ENCODE measurements around the gene POPDC2. TPM values are rescaled to one million over a fixed set of nuclear protein-coding genes. Genes with fewer than 3 reads are reported as not detected.

The POPDC2 gene
- total RNA-seq, 1 experiment from 2014 or later = 0.48 TPM

DNA sequence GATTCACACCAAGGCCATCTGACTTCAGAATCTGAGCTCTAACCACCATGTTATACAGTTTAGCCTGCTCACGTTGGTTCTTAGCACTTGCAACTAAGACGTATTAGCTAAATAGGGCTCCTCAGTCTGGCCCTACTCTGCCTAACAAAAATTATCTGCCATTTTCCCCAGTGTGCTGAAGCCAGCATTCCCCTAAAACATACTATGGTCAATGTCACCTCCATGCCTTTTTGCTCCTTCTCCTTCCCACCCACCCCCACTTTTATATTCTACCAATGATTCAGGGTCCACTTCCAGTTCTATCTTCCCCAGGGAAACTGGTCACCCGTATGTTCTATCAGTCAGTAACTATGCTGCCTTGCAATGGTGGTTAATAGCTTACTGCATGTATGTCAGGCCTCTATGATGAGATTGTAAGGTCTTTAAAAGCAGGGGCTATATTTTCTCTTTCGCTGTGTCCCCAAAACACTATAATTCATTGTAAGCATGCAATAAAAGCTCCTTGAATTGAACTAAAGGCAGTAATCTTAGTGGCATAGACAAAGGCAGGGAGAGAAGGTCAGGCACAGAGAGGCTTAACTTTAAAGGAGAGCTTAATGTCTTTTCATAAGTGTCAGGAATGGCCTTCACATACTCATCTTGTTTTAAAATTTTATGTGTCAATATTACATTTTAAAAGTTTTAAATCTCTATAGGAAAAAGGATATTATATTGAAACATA lies 23.3 kb downstream of the POPDC2 start:
- Mint-ChIP-seq H3K9me3 (0 out of 2 replicates have a peak, but pooled peaks cover 3% of the 10 kb centered on the region), H3K27ac (no peak overlapping the region), H3K36me3 (no peaks in the 10 kb centered on the region), H3K4me3 (no peak overlapping the region), H3K4me1 (no peaks in the 10 kb centered on the region), H3K27me3 (ENCODE audit: low read depth) (no peaks in the 10 kb centered on the region)
- ChIA-PET CTCF (interaction anchor here (0.6 to 2.0 kb wide), 4 partner anchors 10 to 77 kb away, joined by 3 to 5 read pairs (median 3); no protein-coding TSS in a partner anchor), POLR2A (no interaction called here)
- TF ChIP-seq TEAD4 (CRISPR knock-in tag; IDR thresholded peaks at IDR 0.05) = no peak
- TF ChIP-seq FOXP1 (CRISPR knock-in tag; IDR thresholded peaks at IDR 0.05; ENCODE audit: borderline replicate concordance) = no peak
- TF ChIP-seq CBFB (CRISPR knock-in tag; IDR thresholded peaks at IDR 0.05; ENCODE audit: low read depth) = no peak
- no peak for TF ChIP-seq FOXK1 (CRISPR knock-in tag; IDR thresholded peaks at IDR 0.05)
- TF ChIP-seq RELA (CRISPR knock-in tag; IDR thresholded peaks at IDR 0.05; ENCODE audit: borderline replicate concordance) = no peak
- no peak for TF ChIP-seq ZNF423 (CRISPR knock-in tag; IDR thresholded peaks at IDR 0.05)
- no peak for TF ChIP-seq NFATC4 (CRISPR knock-in tag; IDR thresholded peaks at IDR 0.05)
- TF ChIP-seq SP1 (CRISPR knock-in tag; conservative IDR thresholded peaks at IDR 0.05) = no peak
- TF ChIP-seq PRRX2 (CRISPR knock-in tag; IDR thresholded peaks at IDR 0.05) = no peak
- TF ChIP-seq ZBTB21 (CRISPR knock-in tag; IDR thresholded peaks at IDR 0.05; ENCODE audit: borderline replicate concordance) = no peak
- no peak for TF ChIP-seq KAT7 (CRISPR knock-in tag; IDR thresholded peaks at IDR 0.05; ENCODE audit: borderline replicate concordance)
- TF ChIP-seq TCF7 (CRISPR knock-in tag; IDR thresholded peaks at IDR 0.05; ENCODE audit: low read depth) = no peak
- no peak for TF ChIP-seq IRF1 (CRISPR knock-in tag; IDR thresholded peaks at IDR 0.05)
- no peak for TF ChIP-seq PREB (CRISPR knock-in tag; IDR thresholded peaks at IDR 0.05; ENCODE audit: borderline replicate concordance)
- TF ChIP-seq SOX15 (CRISPR knock-in tag; IDR thresholded peaks at IDR 0.05) = no peak
- TF ChIP-seq HMGA2 (CRISPR knock-in tag; IDR thresholded peaks at IDR 0.05) = no peak
- no peak for TF ChIP-seq ZNF671 (CRISPR knock-in tag; IDR thresholded peaks at IDR 0.05)
- no peak for TF ChIP-seq GABPB1 (CRISPR knock-in tag; IDR thresholded peaks at IDR 0.05)
- TF ChIP-seq, protein P1, sequence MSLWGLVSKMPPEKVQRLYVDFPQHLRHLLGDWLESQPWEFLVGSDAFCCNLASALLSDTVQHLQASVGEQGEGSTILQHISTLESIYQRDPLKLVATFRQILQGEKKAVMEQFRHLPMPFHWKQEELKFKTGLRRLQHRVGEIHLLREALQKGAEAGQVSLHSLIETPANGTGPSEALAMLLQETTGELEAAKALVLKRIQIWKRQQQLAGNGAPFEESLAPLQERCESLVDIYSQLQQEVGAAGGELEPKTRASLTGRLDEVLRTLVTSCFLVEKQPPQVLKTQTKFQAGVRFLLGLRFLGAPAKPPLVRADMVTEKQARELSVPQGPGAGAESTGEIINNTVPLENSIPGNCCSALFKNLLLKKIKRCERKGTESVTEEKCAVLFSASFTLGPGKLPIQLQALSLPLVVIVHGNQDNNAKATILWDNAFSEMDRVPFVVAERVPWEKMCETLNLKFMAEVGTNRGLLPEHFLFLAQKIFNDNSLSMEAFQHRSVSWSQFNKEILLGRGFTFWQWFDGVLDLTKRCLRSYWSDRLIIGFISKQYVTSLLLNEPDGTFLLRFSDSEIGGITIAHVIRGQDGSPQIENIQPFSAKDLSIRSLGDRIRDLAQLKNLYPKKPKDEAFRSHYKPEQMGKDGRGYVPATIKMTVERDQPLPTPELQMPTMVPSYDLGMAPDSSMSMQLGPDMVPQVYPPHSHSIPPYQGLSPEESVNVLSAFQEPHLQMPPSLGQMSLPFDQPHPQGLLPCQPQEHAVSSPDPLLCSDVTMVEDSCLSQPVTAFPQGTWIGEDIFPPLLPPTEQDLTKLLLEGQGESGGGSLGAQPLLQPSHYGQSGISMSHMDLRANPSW (CRISPR knock-in tag; conservative IDR thresholded peaks at IDR 0.05; ENCODE audit: low read depth) = no peak
- no peak for ATAC-seq
- no peak for DNase-seq (ENCODE audit: low spot score)

DNA sequence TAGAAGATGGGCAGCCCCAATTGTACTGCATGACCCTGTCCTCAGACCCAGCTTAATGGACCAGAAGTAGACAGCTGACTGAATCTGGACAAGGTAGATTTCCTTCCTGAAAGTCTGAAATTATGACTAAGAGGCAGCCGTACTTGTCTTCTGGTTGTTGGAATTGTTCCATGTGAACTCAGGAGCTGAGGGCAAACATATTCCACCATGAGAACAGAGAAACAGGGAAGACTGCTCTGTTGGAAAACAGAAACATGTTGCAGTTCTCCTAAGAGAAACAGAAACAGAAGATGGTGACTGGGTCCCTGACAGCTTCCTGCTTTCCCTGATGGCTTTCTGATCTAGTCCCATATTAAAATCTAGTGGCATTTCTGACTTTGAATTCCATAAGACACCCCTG lies 24.1 kb downstream of the POPDC2 start:
- no peak overlapping the region for H3K27ac Mint-ChIP-seq
- DNase-seq (ENCODE audit: low spot score) = no peak

More for the DNA sequence above, 24.1 kb downstream of the POPDC2 start:
- no peak for TF ChIP-seq SP1 (CRISPR knock-in tag; conservative IDR thresholded peaks at IDR 0.05)
- no peak for TF ChIP-seq NFATC4 (CRISPR knock-in tag; IDR thresholded peaks at IDR 0.05)
- no peak for TF ChIP-seq SMAD3 (CRISPR knock-in tag; IDR thresholded peaks at IDR 0.05; ENCODE audit: borderline replicate concordance)
- TF ChIP-seq, protein P2, sequence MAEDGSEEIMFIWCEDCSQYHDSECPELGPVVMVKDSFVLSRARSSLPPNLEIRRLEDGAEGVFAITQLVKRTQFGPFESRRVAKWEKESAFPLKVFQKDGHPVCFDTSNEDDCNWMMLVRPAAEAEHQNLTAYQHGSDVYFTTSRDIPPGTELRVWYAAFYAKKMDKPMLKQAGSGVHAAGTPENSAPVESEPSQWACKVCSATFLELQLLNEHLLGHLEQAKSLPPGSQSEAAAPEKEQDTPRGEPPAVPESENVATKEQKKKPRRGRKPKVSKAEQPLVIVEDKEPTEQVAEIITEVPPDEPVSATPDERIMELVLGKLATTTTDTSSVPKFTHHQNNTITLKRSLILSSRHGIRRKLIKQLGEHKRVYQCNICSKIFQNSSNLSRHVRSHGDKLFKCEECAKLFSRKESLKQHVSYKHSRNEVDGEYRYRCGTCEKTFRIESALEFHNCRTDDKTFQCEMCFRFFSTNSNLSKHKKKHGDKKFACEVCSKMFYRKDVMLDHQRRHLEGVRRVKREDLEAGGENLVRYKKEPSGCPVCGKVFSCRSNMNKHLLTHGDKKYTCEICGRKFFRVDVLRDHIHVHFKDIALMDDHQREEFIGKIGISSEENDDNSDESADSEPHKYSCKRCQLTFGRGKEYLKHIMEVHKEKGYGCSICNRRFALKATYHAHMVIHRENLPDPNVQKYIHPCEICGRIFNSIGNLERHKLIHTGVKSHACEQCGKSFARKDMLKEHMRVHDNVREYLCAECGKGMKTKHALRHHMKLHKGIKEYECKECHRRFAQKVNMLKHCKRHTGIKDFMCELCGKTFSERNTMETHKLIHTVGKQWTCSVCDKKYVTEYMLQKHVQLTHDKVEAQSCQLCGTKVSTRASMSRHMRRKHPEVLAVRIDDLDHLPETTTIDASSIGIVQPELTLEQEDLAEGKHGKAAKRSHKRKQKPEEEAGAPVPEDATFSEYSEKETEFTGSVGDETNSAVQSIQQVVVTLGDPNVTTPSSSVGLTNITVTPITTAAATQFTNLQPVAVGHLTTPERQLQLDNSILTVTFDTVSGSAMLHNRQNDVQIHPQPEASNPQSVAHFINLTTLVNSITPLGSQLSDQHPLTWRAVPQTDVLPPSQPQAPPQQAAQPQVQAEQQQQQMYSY (CRISPR knock-in tag; IDR thresholded peaks at IDR 0.05) = no peak
- TF ChIP-seq RELA (CRISPR knock-in tag; IDR thresholded peaks at IDR 0.05; ENCODE audit: borderline replicate concordance) = no peak
- TF ChIP-seq ZNF671 (CRISPR knock-in tag; IDR thresholded peaks at IDR 0.05) = no peak
- TF ChIP-seq USF2 (CRISPR knock-in tag; IDR thresholded peaks at IDR 0.05) = no peak
- TF ChIP-seq ERG (CRISPR knock-in tag; IDR thresholded peaks at IDR 0.05) = no peak
- TF ChIP-seq SMAD4 (CRISPR knock-in tag; IDR thresholded peaks at IDR 0.05) = no peak
- no peak for TF ChIP-seq ZNF232 (CRISPR knock-in tag; IDR thresholded peaks at IDR 0.05)
- Mint-ChIP-seq H3K9me3 (0 out of 2 replicates have a peak, but pooled peaks cover under 1% of the 10 kb centered on the region), H3K27me3 (ENCODE audit: low read depth) (no peaks in the 10 kb centered on the region), H3K36me3 (no peaks in the 10 kb centered on the region), H3K4me3 (no peak overlapping the region), H3K4me1 (no peaks in the 10 kb centered on the region)
- ChIA-PET POLR2A (no interaction called here), CTCF (interaction anchor here (0.6 to 2.0 kb wide), 3 partner anchors 10 to 76 kb away, joined by 3 to 5 read pairs (median 3); no protein-coding TSS in a partner anchor)
- no peak for ATAC-seq
